ENCODE results near the gene NOTO.

The NOTO gene

GRCh38 chr2:73227086-73227485 lies 24.7 kb downstream of the NOTO start:
- POLR2A ChIA-PET = no interaction called here
- H3K9me3 ChIP-seq (ENCODE audit: control insufficient read depth, insufficient read depth, low read depth, low read length) = no peaks in the 10 kb centered on the region
- H3K4me1 ChIP-seq (ENCODE audit: control insufficient read depth, insufficient read depth, low read length) = no peaks in the 10 kb centered on the region
- H3K4me3 ChIP-seq (ENCODE audit: low read depth, low read length) = no peak overlapping the region
- peaks cover 0 to 72% of the 10 kb centered on the region in 2 experiments; a peak in 1 of 3 replicates for H3K36me3 ChIP-seq (ENCODE audit: control insufficient read depth in 2 of 2, insufficient read depth in 1 of 2, low read length in 2 of 2)
- TF ChIP-seq ZNF335 (tag by site-specific recombination; conservative IDR thresholded peaks at IDR 0.05) (no peak), ZNF174 (tag by site-specific recombination; IDR thresholded peaks at IDR 0.05) (no peak), SP3 (tag by site-specific recombination; IDR thresholded peaks at IDR 0.05) (no peak), ZNF155 (tag by site-specific recombination; IDR thresholded peaks at IDR 0.05) (no peak), ZBTB21 (tag by site-specific recombination; IDR thresholded peaks at IDR 0.05) (no peak), ZNF175 (tag by site-specific recombination; IDR thresholded peaks at IDR 0.05) (no peak), ZNF560 (tag by site-specific recombination; IDR thresholded peaks at IDR 0.05; ENCODE audit: borderline replicate concordance) (no peak), HOXC10 (CRISPR knock-in tag; IDR thresholded peaks at IDR 0.05) (no peak), ZNF146 (tag by site-specific recombination; IDR thresholded peaks at IDR 0.05) (no peak), ZNF211 (tag by site-specific recombination; IDR thresholded peaks at IDR 0.05; ENCODE audit: low read depth) (no peak), ZNF791 (tag by site-specific recombination; IDR thresholded peaks at IDR 0.05) (no peak), ZBTB26 (tag by site-specific recombination; optimal IDR thresholded peaks at IDR 0.05) (no peak), PRDM1 (tag by site-specific recombination; IDR thresholded peaks at IDR 0.05) (no peak), ZNF610 (tag by site-specific recombination; IDR thresholded peaks at IDR 0.05; ENCODE audit: borderline replicate concordance) (no peak), TSHZ1 (tag by site-specific recombination; IDR thresholded peaks at IDR 0.05; ENCODE audit: borderline replicate concordance) (no peak), HOXD13 (CRISPR knock-in tag; IDR thresholded peaks at IDR 0.05; ENCODE audit: borderline replicate concordance) (no peak), ZNF677 (tag by site-specific recombination; IDR thresholded peaks at IDR 0.05) (no peak)
- no peak overlapping the region for H3K27ac ChIP-seq (ENCODE audit: extremely low read depth, low read depth, low read length)
- CTCF ChIA-PET = interaction anchor here (1.9 kb wide), 1 partner anchor 14 kb away, joined by 7 read pairs; no protein-coding TSS in a partner anchor

GRCh38 chr2:73228631-73229030 lies 26.3 kb downstream of the NOTO start:
- no peak overlapping the region for H3K27ac ChIP-seq (ENCODE audit: extremely low read depth, low read depth, low read length)
- ChIA-PET CTCF (interaction anchor here (0.8 to 1.1 kb wide), 2 partner anchors 16 to 51 kb away, joined by 4 read pairs; no protein-coding TSS in a partner anchor), POLR2A (no interaction called here)
- no peak overlapping the region for H3K4me3 ChIP-seq (ENCODE audit: low read depth, low read length)
- no peaks in the 10 kb centered on the region for H3K9me3 ChIP-seq (ENCODE audit: control insufficient read depth, insufficient read depth, low read depth, low read length)
- 0 out of 2 replicates have a peak, but pooled peaks cover 4% of the 10 kb centered on the region for H3K4me1 ChIP-seq (ENCODE audit: control insufficient read depth, insufficient read depth, low read length)
- no peak for TF ChIP-seq HOXC10 (CRISPR knock-in tag; IDR thresholded peaks at IDR 0.05)
- H3K36me3 ChIP-seq (ENCODE audit: control insufficient read depth in 2 of 2, insufficient read depth in 1 of 2, low read length in 2 of 2) = peaks cover 0 to 57% of the 10 kb centered on the region in 2 experiments; a peak in 1 of 3 replicates

Data from HEK293 (cell line).